ENCODE measurements around the gene HAO1. TPM values are rescaled to one million over a fixed set of nuclear protein-coding genes. Genes with fewer than 3 reads are reported as not detected.
A peak's percentile ranks its signal among the peaks of the same experiment; 100 is the strongest.

HAO1 gene
- total RNA-seq, 1 experiment from 2014 or later: not detected

DNA sequence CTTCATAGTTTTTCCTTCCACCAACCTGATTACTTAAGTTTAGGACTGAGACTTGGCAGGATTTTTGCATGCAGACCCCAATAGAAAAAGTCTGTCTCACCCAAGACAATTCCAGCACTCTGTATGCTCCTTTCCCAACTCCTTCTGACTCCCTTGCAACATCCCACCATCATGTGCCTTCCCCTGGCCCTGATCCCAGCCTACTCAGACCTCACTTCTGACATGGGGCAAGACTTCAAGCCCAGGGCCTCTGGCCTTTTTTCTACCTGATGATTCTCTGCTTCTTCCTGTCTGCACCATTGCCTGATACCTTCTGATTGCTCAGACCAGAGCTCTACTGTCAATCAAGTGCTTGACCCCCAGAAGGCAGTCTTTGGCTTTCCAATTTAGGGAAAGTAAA is 96.6 kb downstream of the HAO1 start:
- intact Hi-C loops (cut with micrococcal nuclease; ENCODE audit: unreplicated experiment): no loop called here
- Histone ChIP-seq H3K9me3 (ENCODE audit: low read depth, low read length, poor library complexity, severe bottlenecking) (no peaks in the 10 kb centered on the region), H3K4me1 (ENCODE audit: insufficient read depth, low read length, poor library complexity, severe bottlenecking) (no peaks in the 10 kb centered on the region), H3K27me3 (replicated peaks; ENCODE audit: insufficient read depth, low read depth, low read length, poor library complexity) (peaks cover 72% of the 10 kb centered on the region), H3K27ac (ENCODE audit: low read depth, low read length, poor library complexity, severe bottlenecking) (no peak overlapping the region), H3K4me3 (ENCODE audit: low read depth, low read length, poor library complexity, severe bottlenecking) (no peak overlapping the region), H3K36me3 (ENCODE audit: insufficient read depth, low read length, poor library complexity, severe bottlenecking) (no peaks in the 10 kb centered on the region)
- ChIA-PET POLR2A (ENCODE audit: low non-redundant PET) (no interaction called here), CTCF (no interaction called here)
- no TSS peak for BruUV-seq (replicated peaks)
- TF ChIP-seq EZH2 (IDR thresholded peaks at IDR 0.05; ENCODE audit: borderline replicate concordance, low read depth, low read length, poor library complexity, severe bottlenecking): no peak
- TF ChIP-seq, protein P1, sequence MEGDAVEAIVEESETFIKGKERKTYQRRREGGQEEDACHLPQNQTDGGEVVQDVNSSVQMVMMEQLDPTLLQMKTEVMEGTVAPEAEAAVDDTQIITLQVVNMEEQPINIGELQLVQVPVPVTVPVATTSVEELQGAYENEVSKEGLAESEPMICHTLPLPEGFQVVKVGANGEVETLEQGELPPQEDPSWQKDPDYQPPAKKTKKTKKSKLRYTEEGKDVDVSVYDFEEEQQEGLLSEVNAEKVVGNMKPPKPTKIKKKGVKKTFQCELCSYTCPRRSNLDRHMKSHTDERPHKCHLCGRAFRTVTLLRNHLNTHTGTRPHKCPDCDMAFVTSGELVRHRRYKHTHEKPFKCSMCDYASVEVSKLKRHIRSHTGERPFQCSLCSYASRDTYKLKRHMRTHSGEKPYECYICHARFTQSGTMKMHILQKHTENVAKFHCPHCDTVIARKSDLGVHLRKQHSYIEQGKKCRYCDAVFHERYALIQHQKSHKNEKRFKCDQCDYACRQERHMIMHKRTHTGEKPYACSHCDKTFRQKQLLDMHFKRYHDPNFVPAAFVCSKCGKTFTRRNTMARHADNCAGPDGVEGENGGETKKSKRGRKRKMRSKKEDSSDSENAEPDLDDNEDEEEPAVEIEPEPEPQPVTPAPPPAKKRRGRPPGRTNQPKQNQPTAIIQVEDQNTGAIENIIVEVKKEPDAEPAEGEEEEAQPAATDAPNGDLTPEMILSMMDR (conservative IDR thresholded peaks at IDR 0.05; ENCODE audit: low read depth, low read length): no peak
- DNase-seq (ENCODE audit: low spot score): no peak

DNA sequence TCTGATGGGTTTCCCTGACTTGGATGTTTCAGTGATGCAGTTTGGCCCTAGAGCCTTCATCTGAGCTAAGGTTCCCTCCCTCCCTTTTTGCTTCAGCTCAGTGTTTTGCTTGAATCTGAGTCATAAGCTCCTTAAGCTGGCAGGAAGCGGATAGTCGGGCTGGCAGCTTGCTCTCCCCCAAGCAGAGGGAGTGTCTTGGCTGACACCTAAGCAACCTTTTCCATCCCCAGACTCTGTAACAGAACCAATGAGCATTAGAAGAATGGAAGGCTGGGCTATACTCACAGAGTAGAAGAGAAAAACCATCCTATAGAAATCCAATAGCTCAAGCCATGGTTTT is 98.3 kb downstream of the HAO1 start:
- BruUV-seq (replicated peaks): no TSS peak
- peak; percentile 9 for DNase-seq (ENCODE audit: low spot score)
- Histone ChIP-seq H3K4me1 (ENCODE audit: insufficient read depth, low read length, poor library complexity, severe bottlenecking) (no peaks in the 10 kb centered on the region), H3K27me3 (replicated peaks; ENCODE audit: insufficient read depth, low read depth, low read length, poor library complexity) (peaks cover 65% of the 10 kb centered on the region), H3K36me3 (ENCODE audit: insufficient read depth, low read length, poor library complexity, severe bottlenecking) (no peaks in the 10 kb centered on the region), H3K9me3 (ENCODE audit: low read depth, low read length, poor library complexity, severe bottlenecking) (no peaks in the 10 kb centered on the region), H3K4me3 (ENCODE audit: low read depth, low read length, poor library complexity, severe bottlenecking) (no peak overlapping the region), H3K27ac (ENCODE audit: low read depth, low read length, poor library complexity, severe bottlenecking) (no peak overlapping the region)
- CTCF ChIA-PET: no interaction called here
- intact Hi-C loops (cut with micrococcal nuclease; ENCODE audit: unreplicated experiment): no loop called here
- no peak for TF ChIP-seq EZH2 (IDR thresholded peaks at IDR 0.05; ENCODE audit: borderline replicate concordance, low read depth, low read length, poor library complexity, severe bottlenecking)
- TF ChIP-seq, protein P1 (conservative IDR thresholded peaks at IDR 0.05; ENCODE audit: low read depth, low read length): no peak
- POLR2A ChIA-PET (ENCODE audit: low non-redundant PET): no interaction called here

DNA sequence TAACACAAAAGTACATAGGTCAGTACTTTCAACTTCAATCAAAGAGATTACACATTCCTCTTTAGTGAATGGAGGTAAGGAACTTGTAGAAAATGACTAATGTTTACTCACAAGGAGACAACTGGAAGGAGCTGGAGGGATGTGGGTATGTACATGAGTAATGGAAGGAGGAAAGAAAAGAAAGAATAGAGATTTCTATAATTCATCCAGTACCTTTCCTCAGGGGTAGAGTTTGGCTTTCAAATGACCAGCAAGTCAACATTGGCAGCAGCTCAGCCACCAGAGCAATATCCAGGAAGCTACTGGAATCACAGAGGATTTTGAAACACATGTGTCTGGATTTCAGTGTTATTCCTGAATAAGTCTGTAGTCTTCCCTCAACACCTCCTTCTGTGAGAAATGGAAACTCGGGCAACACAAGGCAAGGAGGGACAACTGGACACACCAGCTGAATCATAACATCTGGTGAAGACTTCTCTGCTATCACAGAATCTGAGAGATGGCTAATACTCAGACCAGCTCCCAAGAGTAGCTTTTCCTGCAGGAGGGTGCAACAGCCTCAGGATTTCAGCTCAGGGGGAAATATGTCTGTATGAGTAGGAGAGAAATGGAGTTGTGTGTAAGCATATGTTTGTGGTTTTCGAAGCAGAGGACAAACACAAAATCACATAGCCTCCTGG is 98.8 kb downstream of the HAO1 start:
- no peak for TF ChIP-seq EZH2 (IDR thresholded peaks at IDR 0.05; ENCODE audit: borderline replicate concordance, low read depth, low read length, poor library complexity, severe bottlenecking)
- TF ChIP-seq, protein P1 (conservative IDR thresholded peaks at IDR 0.05; ENCODE audit: low read depth, low read length): no peak
- H3K9me3 ChIP-seq (ENCODE audit: low read depth, low read length, poor library complexity, severe bottlenecking): no peaks in the 10 kb centered on the region
- no peak overlapping the region for H3K27ac ChIP-seq (ENCODE audit: low read depth, low read length, poor library complexity, severe bottlenecking)
- H3K4me3 ChIP-seq (ENCODE audit: low read depth, low read length, poor library complexity, severe bottlenecking): no peak overlapping the region
- intact Hi-C loops (cut with micrococcal nuclease; ENCODE audit: unreplicated experiment): no loop called here
- ChIA-PET POLR2A (ENCODE audit: low non-redundant PET) (no interaction called here), CTCF (no interaction called here)
- no peak for DNase-seq (ENCODE audit: low spot score)
- peaks cover 61% of the 10 kb centered on the region for H3K27me3 ChIP-seq (replicated peaks; ENCODE audit: insufficient read depth, low read depth, low read length, poor library complexity)
- BruUV-seq (replicated peaks): no TSS peak
- no peaks in the 10 kb centered on the region for H3K36me3 ChIP-seq (ENCODE audit: insufficient read depth, low read length, poor library complexity, severe bottlenecking)
- no peaks in the 10 kb centered on the region for H3K4me1 ChIP-seq (ENCODE audit: insufficient read depth, low read length, poor library complexity, severe bottlenecking)
